Activated B cell treated with CpG ODN at 0.5 μM for 24 hours (primary cell): Measurements from ENCODE around the gene FAR2. TPM values are rescaled to one million over a fixed set of nuclear protein-coding genes. Genes with fewer than 3 reads are reported as not detected.
"Not testable (repeated sequence)": the region's sequence is repeated elsewhere in the genome, so short reads cannot be mapped to it uniquely, and the experiment has no call there.

Source experiments
- ATAC-seq: fragments of 200-7000 bp; cut with Tn5 transposase; one replicate; pipeline ENCODE4 v1.10.0; 2021; ENCODE audit warnings: low read depth, mild to moderate bottlenecking, moderate library complexity
- CTCF ChIA-PET: fragments of 350-600 bp; sonication (Branson Sonifier 250); formaldehyde crosslinking; loops from one replicate; lab custom pipeline; 2021; ENCODE audit warnings: antibody characterized with exemption; lab: Charles Lee
- POLR2A ChIA-PET: fragments of 350-600 bp; sonication (Branson Sonifier 250); formaldehyde crosslinking; loops from one replicate; lab custom pipeline; 2021; ENCODE audit warnings: antibody characterized with exemption; lab: Charles Lee
- DNase-seq: peaks from one replicate; pipeline ENCODE4 v3.0.0; 2022
- H3K27ac Mint-ChIP-seq: one replicate; pipeline ENCODE4 v1.8.0; 2020; ENCODE audit warnings: mixed read lengths
- H3K27me3 Mint-ChIP-seq: one replicate; pipeline ENCODE4 v1.8.0; 2021; ENCODE audit warnings: mixed read lengths
- H3K36me3 Mint-ChIP-seq: one replicate; pipeline ENCODE4 v1.8.0; 2021; ENCODE audit warnings: low read depth, mixed read lengths
- H3K4me1 Mint-ChIP-seq: one replicate; pipeline ENCODE4 v1.8.0; 2021; ENCODE audit warnings: mixed read lengths
- H3K4me3 Mint-ChIP-seq: one replicate; pipeline ENCODE4 v1.8.0; 2020; ENCODE audit warnings: mild to moderate bottlenecking, mixed read lengths
- H3K9me3 Mint-ChIP-seq: one replicate; pipeline ENCODE4 v1.8.0; 2020; ENCODE audit warnings: mixed read lengths
- CTCF ChIP-seq: fragments of 200-600 bp; IDR thresholded peaks from one replicate; pipeline ENCODE4 v1.8.0; 2022; ENCODE audit warnings: antibody characterized with exemption, mild to moderate bottlenecking
- intact Hi-C: fragments of 100-400 bp; cut with micrococcal nuclease; formaldehyde crosslinking; loops from one replicate; pipeline ENCODE4 v1.15.1; 2024
- total RNA-seq: library from RNA; stranded (reverse); gene quantifications from 2 replicates; pipeline ENCODE4 v1.2.3, GENCODE V29; 2022

FAR2 gene
- total RNA-seq, 1 donor from 2014 or later, result not detected

- POLR2A ChIA-PET, result interaction anchor here (0.6 to 1.2 kb wide), 4 partner anchors 1315 to 1601 kb away, joined by 3 to 6 read pairs (median 4); partner anchors contain the start of genes CAPRIN2, IPO8, KLHL42 and MANSC4
- Mint-ChIP-seq H3K4me1 (peaks cover 42% of the 10 kb centered on the region), H3K27me3 (no peaks in the 10 kb centered on the region), H3K27ac (peak within 1 kb of the TSS; percentile 94), H3K4me3 (peak within 1 kb of the TSS; percentile 94), H3K36me3 (peaks cover 20% of the 10 kb centered on the region), H3K9me3 (no peaks in the 10 kb centered on the region)
- DNase-seq (peak; percentile 73), ATAC-seq (peak; percentile 94)
- CTCF ChIA-PET, result no interaction called here
- TF ChIP-seq CTCF, result no peak
- intact Hi-C loops, result loop anchor here (1.0 to 10.0 kb wide), 9 partner anchors 234 to 1944 kb away; partner anchors contain the start of genes CCDC91, DDX11, FAR2 and IPO8
These were observed 231.8 kb downstream of the FAR2 start, which contains the start of gene ERGIC2 for GRCh38 chr12:29380536-29381523. Gene ERGIC2 (minus strand): TSS chr12:29381172. CDS start chr12:29371633, 9,539 bp downstream.

- H3K27me3 Mint-ChIP-seq, result no peaks in the 10 kb centered on the region
- H3K27ac Mint-ChIP-seq, result peak overlapping the region; percentile 94
- DNase-seq (no peak), ATAC-seq (no peak)
- intact Hi-C loops, result loop anchor here (5.0 to 10.0 kb wide), 3 partner anchors 235 to 1943 kb away; partner anchors contain the start of genes FAR2 and SINHCAF
- H3K4me3 Mint-ChIP-seq, result peak overlapping the region; percentile 94
- ChIA-PET CTCF (no interaction called here), POLR2A (no interaction called here)
- peaks cover 31% of the 10 kb centered on the region for H3K4me1 Mint-ChIP-seq
- TF ChIP-seq CTCF, result no peak
- peaks cover 11% of the 10 kb centered on the region for H3K36me3 Mint-ChIP-seq
- H3K9me3 Mint-ChIP-seq, result no peaks in the 10 kb centered on the region
These were observed 233.2 kb downstream of the FAR2 start for GRCh38 chr12:29382251-29382650.

- H3K9me3 Mint-ChIP-seq, H3K36me3 Mint-ChIP-seq, POLR2A ChIA-PET, DNase-seq, H3K27ac Mint-ChIP-seq, H3K27me3 Mint-ChIP-seq, ATAC-seq, CTCF ChIA-PET, H3K4me3 Mint-ChIP-seq: not testable (repeated sequence)
- peaks cover 13% of the 10 kb centered on the region for H3K4me1 Mint-ChIP-seq
- intact Hi-C loops, result loop anchor here (10.0 kb wide), 1 partner anchor 1940 kb away; the partner anchor contains the start of gene SINHCAF
These were observed 236.1 kb downstream of the FAR2 start for GRCh38 chr12:29385194-29385593.

Other genes with a start within 250 kb of the FAR2 start
- 43.7 TPM in 2 replicates for gene ERGIC2, start 231.9 kb downstream of the FAR2 start, total RNA-seq